HG03025 (cell line): ENCODE data around the gene SLC6A4.

ENCODE experiments used
- ATAC-seq: cut with Tn5 transposase; IDR thresholded peaks from one replicate; pipeline ENCODE4 v1.9.1; 2021; ENCODE audit warnings: mild to moderate bottlenecking, moderate library complexity; ENCODE audit not compliant: unreplicated experiment, low FRiP score

Gene SLC6A4

DNA sequence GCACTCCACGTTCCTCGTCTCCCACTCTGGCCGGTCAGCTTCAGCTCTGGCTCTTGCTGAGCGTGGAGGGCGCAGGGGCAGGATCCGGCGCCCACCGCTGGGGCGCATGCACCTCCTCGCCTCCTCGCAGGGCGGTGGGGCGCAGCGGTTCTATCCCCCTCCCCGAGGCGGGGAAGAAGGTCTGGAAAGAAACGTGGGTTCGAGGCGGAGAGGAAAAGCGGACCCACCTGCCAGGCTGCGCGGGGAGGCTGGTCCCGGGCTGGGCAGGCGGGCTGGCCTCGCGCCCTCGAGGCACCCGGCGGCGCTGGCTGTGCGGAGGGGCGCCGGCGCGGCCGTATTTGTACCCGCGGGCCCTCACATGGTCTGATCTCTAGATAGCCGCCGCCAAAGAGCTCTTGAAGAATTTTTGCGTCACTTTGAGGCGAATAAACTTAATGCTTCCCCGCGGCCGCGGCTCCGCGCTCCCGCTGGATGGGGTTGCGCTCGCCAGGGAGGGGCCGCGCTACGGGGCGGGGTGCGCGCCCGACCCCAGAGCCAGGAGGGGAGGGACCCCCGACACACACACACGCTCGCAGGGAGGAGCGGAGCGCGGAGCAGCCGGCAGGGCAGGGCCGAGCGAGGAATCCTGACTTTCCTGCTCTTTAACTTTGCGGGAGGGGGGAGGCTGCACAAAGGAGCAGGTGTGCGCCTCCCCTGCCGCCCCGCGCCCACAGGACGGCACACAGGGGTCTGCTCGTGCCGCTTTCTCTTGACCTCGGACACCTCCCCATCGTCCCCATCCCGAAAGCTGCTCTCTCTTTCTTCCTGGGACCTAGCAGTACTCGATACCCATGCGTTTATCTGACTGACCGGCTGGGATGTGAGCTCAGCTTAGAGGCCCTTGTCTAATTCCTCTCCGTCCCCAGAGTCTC is at the start of gene SLC6A4:
Gene SLC6A4, minus strand, starts transcription at position 312 of the 911 bp plus-strand sequence. CDS start 13,739 bp downstream, outside the sequence.
- no peak for ATAC-seq

DNA sequence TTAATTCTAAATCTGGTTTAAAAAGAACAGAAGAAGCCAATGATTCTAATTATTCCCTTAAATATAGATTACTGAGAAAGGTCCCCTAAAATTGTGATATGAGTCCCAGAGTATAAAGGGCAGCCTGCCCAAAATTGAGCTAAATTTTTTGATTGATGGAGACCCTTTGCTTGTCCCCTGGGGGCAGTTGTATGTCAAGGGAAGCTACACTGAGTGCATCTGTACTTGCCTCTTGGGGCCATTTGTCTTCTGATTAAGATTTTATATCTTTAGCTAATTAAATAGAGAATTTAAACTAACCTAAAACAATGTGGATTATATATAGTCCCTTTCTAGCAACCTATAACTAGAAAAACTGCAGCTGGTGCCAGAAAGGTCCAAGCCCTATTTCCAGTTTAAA is 43.7 kb upstream of the SLC6A4 start:
- no peak for ATAC-seq

DNA sequence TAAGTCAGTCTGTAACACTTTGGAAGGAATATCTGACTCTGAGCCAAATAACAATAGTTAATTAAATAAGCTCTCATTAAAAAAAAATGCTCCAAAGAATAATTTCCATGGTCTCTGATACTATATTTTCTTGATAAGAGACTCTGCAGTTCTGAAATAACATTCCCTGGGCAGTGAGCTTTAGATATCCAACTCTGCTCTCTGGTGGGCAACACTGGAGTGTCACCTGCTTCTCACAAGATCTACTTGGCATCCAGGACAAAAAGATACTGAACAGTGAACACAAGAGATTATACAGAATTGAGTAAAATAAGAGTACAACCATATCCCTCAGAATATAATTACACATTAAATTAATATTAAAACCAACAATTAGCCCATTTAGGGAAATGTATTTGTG is 42.5 kb upstream of the SLC6A4 start:
- no peak for ATAC-seq

DNA sequence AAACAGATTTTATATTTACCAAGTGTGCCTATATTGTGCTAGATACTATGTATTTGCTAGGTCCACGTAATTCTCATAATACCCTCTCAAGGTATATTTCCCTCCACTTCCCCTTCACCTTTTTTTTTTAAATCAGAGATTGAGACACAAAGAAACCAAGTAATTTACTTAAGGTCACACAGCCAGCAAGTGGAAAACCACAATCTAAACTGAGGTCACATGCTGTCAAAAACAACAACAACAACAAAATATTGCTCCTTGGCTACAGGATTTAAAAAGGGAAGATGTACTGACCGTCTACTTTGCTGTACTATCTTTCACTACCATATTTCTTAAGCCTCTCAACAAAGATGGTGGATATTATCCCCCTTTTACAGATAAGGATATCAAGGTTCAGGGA is 40.4 kb upstream of the SLC6A4 start:
- ATAC-seq: no peak

DNA sequence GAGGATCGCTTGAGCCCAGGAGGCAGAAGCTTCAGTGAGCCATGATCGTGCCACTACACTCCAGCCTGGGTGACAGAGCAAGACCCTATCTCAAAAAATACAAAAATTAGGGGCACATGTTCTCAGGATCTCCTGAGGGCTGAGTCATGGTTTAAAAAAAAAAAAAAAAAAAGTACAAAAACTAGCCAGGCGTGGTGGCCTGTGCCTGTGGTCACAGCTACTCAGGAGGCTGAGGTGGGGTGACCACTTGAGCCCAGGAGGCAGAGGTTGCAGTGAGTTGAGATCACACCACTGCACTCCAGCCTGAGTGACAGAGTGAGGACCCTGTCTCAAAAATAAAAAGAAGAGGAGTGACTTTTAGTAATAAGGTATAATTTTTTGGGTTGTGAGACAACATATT is 39.4 kb upstream of the SLC6A4 start:
- no peak for ATAC-seq

DNA sequence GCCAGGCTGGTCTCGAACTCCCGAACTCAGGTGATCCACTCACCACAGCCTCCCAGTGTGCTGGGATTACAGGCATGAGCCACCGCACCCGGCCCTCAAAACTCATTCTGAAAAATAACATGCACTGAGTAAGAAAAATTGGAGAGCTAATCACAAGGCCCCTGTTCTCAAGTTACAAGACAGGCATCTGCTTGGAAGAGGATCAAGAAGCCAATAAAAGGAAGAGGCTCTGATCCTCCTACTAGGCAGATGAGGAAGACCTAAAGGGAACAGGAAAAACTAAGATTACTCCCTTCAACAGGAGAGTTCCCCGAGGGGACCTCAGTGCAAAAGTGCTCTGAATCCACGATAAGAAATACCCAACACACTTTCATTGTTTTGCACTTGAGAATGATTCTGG is 37.9 kb upstream of the SLC6A4 start:
- ATAC-seq: no peak

DNA sequence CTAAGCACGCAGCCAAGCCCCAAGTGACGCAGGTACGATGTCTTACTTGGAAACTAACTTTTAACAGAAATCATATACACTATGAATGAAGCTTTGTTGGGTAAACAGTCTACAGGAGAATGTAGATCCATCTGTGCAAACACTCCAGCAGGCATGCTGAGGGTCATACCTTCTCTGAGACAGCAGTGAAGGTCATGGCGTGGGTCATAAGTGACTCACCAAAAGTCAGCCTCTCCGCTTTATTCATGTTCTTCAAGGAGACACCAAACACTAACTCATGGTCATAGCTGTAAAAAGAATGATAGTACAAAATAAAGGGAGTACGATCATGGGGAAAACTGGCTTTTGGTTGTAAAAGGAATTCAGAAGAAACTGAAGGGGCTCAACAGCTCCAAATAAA is 35.6 kb upstream of the SLC6A4 start:
- no peak for ATAC-seq

DNA sequence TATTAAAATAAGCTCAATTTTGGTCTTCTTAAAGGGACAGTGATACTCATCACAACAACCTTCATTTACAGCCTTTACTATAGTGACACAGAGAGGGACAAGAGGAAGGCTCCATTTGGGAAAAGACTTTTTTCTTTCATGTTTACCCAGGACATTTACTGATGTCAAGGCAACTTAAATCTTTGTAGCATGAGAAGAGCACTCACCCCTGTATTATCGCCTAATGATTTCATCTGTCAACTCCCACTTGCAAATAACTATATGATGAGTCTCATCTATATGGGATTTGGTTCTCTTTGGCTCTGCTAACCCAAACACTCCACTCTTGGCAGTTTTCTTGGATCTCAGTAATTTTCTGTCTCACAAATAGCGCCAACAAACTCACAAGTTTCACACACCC is 32.1 kb upstream of the SLC6A4 start:
- ATAC-seq: no peak

DNA sequence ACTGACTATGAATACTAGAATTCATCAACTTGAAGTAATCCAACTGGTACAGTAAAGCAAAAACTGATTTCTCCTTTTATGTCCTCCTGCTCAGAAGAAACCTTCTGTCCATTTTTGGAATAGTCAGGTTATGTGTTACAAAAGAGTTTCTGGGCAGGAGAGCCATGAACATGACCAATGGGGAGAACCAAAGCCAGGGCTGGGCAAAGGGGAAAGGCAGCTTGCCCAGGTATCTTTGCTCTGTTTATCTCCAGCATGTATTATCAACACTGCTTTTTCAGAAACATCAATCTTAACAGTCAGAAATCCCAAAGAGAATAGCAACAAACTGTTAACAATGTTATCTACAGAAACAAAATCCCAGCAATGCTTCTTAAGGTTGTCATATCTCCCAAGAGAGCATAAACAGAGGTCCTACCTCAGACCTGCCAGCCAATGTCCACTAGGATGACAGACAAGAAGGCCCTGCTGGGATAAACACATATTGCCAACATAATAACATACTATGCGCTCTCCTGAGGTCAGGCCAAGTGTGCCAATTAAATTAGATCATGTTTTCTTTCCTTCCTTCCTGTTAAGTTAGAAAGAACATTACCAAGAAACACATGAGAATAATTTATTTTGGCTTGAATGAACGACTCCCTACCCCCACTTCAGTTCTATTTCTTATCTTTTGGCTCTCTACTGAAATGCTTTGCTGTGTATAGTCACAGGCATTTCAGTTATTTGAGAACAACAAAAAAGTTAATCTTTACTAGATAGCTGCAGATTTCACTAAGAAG is 28.2 kb upstream of the SLC6A4 start:
- ATAC-seq: no peak

DNA sequence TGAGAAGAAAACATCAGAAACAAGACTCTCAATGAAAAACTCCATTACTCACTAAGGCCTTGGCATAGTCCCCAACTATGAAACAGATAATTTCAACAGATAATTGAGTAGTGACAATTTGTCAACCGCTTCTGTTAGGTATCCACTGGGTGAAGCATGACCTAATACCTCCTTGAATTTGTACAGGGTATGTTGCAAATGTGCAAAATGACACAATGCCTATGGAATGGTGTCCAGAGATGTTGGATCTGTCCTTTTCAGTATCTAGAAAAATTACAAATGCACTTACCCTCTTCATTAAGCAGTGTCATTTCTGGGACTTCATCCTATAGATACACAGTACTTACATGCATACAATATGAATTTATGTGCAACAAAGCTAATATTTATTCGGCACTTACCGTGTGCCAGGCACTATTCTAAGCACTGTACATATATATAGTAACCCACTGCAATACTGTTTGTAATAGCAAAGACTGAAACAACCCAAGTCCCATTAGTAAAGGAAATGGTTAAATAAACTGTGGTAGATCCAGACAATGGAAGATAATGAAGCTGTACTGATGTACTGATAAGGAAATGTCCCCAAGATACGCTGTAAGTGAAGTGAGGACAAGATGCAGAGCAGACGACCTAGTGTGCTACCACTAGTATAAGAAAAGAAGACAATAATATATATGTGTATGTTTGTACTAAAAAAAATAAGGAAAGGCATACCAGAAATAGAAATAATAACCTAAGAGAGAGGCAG is 21.4 kb upstream of the SLC6A4 start:
- no peak for ATAC-seq

DNA sequence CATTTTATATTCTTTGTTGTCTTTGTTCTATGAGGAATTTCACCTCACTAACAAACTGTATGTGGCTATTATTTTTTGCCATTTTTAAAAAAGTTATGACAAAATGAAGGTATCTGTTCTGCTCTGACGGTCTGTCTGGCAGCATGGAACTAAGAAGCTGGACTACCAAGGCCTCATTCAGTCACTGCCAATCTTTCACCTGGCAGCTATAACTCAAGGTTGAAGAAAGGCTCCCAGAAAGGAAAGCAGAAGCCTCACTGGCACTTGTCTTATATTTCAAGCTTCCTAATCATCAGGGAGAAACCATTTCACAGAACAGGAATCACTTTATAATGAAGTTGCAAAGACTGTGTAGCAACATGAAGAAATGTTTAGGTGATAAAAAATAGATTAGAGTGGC is 18.7 kb upstream of the SLC6A4 start:
- ATAC-seq: no peak

DNA sequence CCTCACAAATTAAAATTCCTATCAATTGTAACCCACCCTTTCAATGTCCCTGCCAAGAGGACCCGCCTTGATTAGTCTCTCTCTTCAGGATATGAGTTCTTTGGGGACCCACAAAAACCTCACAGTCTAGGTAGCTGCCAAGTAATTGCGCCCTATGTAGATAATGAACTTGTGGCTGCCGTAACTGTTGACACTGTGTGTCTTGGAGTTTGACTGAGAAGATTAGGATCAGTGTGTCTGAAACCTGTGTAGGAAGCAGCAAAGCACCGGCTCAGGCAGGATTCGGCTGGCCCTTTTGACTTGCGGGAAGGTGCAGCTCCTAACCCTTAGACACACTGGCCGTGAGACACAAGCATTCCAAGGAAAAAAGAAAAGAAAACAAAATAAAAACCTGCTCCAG is 17.8 kb upstream of the SLC6A4 start:
- no peak for ATAC-seq

DNA sequence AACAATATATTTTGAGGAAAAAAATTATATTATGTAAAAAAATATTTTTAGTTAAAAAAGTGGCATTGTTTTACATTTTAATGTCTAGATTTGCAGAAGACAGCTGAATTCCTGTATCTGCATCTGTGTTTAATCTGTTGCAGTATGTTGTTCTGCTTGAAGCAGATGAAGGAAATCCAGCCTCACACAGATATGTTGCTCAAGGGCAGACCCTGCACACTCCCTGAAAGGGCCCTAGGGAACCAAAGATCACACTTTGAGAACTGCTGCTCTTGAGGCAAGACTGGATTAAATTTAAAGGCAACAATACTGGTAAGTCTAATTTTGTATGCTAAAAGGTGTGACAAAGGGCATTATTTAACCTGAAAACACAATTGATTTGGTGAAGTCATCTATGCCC is 16.4 kb upstream of the SLC6A4 start:
- ATAC-seq: no peak

DNA sequence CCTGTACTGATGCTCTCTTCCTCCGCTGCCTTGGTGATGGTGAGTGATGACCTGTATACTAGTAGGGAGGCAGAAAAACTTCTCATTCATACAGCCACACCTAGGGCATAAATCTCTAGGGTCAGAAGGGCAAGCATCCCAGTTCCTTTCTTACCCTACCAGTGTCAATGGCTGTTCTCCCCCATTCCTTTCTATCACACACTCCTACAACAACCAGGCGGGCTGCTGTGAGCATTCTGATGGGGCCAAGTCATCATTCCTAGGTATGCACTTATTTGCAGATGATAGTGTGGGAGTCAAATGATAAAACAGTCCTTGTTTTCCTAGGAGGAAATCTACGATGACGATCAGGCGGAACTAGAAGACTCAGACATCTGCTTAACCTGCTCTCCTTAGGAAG is 14.0 kb upstream of the SLC6A4 start:
- ATAC-seq: no peak

DNA sequence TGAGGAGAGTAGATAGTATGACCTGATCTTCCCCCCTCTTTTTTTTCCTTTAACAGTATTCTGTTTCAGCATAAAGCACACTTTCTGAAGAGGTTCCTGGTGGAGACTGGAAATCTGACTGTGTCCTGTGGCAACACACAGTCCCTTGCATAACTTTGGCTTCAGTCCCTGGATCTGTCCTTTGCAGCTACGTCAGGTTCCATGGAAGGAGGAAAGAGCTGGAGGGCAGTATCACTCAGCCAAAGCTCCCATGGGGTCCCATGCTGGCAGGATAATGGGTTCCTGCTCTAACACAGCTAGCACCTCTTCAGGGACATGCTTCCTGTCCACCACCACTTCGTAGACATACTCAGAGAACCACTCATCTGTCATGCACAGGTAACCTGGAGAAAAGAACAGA is 13.3 kb upstream of the SLC6A4 start:
- no peak for ATAC-seq

DNA sequence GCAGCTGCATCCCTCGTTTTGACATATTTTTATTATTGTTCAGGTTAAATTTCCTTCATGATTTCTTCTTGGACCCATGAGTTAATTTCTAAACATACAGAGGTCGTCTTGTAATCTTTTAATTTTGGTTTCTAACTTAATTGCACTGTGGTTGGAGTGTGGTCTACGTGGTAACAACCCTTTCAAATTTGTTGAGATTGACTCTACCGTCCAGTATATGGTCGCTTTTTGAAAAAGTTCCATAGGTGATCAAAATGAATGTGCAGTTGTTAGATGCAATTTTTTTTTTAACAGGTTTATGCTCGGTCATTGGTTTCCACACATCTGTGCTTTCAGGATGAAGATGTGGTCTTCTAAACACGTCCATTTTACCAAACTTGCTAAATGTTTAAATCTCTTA is 11.0 kb upstream of the SLC6A4 start:
- ATAC-seq: no peak

DNA sequence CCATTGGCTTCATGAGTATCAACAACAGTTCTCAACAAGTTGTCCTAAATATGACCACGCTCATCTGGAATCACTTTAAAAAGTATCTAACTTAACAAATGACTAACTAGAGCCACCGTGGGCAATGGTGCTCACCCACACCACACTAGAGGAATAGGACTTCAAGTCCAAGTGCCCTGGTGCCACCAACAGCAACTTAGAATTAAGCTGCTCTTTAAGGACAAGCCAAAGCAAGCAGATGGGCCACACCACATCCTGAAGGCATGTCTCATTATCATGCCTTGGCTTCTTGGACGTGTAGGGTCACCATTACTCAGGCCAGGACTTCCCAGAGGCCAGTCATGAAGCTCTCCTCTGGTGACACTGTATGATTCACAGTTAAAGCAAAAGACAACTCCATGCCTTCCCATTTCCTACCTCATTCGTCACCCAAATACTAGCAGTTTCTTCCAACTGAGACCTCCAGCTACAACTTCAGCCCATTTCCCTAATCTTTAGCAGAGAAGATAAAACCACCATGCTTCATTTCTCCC is 9.4 kb upstream of the SLC6A4 start:
- ATAC-seq: no peak

DNA sequence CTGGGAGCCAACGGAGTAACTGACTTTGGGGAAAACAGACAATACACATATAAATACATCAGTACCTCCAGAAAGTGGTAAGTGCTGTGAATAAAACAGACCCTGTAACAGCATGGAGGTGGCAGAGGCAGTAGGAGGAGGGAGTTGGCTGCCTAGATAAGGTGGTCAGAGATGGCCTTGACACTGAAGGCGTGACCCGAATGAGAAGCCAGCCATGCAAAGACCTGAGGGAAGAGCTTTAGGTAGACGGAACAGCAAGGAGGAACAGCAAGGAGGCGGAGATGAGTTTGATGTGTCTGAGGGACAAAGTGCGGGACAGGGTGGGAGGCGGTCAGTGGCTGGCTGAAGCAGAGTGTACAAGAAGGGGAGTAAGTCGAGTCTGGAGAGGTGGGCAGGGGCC is 8.1 kb upstream of the SLC6A4 start:
- ATAC-seq: no peak

DNA sequence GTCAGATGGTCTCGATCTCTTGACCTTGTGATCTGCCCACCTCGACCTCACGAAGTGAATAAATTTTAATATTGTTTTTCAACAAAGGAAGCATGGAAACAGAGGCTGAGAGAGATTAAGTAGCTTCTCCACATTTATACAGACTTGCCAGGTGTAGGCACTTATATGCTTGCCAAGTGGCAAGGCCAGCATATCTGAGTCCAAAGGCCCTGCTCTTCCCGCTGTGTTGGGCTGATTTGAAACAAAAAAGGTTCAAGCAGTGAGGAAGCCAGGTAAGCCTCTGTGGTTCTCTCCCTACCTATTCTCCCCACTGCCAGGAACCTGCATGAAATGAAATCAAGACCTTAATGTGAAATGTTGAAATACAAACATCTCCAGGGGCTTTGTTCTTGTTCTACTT is 7.5 kb upstream of the SLC6A4 start:
- no peak for ATAC-seq

DNA sequence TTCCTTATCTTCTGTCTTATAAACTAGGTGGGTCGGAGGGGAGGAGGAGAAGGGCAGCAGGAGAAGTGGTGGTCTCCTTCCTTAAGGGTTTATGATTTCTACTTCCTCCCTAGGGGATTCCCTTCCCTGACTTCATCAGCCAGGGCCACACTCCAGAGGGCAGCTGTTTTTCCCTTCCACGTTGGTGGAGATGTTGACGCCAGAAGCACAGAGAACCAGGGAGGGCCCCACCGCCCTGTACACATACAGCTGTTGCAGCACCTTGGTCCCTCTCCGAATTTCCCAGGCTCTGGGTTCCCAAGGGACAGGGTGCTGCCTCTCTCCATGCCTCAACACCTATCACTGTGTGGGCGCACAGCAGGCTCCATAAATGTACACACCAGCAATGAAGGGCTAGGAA is 5.6 kb upstream of the SLC6A4 start:
- ATAC-seq: no peak

DNA sequence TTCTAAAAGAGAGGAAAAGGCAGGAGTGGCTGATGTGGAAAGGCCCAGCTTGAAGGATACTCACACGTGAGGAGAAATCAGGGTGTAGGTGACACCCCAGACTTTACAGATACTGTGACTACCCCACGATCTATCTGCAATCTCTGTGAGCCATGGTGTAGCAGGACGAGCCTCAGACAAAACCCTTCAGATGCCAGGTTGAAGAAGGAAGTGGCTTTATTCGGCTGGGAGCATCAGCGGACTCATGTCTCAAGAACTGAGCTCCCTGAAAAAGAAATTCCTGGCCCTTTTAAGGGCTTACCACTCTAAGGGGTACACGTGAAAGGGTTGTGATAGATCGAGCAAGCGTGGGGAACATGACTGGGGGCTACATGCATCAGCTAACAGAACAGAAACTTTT is 4.7 kb upstream of the SLC6A4 start:
- ATAC-seq: no peak
